Measurements from ENCODE around the gene ZNF423. TPM values are rescaled to one million over a fixed set of nuclear protein-coding genes. Genes with fewer than 3 reads are reported as not detected.
A peak's percentile ranks its signal among the peaks of the same experiment; 100 is the strongest.

ZNF423 gene
- polyA plus RNA-seq, 1 of the 3 experiments (the other 2 are of a cell fraction): 1.2 TPM

GRCh38 chr16:49513040-49513439 lies 342.9 kb downstream of the ZNF423 start:
- H3K9me2 ChIP-seq: no peaks in the 10 kb centered on the region
- no peak overlapping the region for H3K4me2 ChIP-seq
- CTCF ChIA-PET: interaction anchor here (1.3 to 6.6 kb wide), 5 partner anchors 11 to 139 kb away, joined by 3 to 30 read pairs (median 6); no protein-coding TSS in a partner anchor
- H3K27ac ChIP-seq (ENCODE audit: low read depth in 2 of 2, low read length in 1 of 2): no peak overlapping the region
- no peaks in the 10 kb centered on the region for H3F3A ChIP-seq (replicated peaks; ENCODE audit: insufficient read depth)
- H3K9ac ChIP-seq: no peak overlapping the region
- no peaks in the 10 kb centered on the region for H4K20me1 ChIP-seq (ENCODE audit: insufficient read depth)
- no peaks in the 10 kb centered on the region for H3K9me3 ChIP-seq
- POLR2A ChIA-PET: no interaction called here
- 78% methylated on average over 7 of the region's 7 CpGs for WGBS (ENCODE audit: low lambda C conversion rate)
- H2AFZ ChIP-seq (ENCODE audit: low read depth): no peak overlapping the region
- DNase-seq: peak; percentile 63
- no peaks in the 10 kb centered on the region for H3K79me2 ChIP-seq (ENCODE audit: insufficient read depth)
- TF ChIP-seq RAD21 (IDR thresholded peaks at IDR 0.05; ENCODE audit: low read length) (peak; percentile 54), SIN3A (IDR thresholded peaks at IDR 0.05; ENCODE audit: borderline replicate concordance, low read depth, low read length) (no peak), SMC3 (IDR thresholded peaks at IDR 0.05; ENCODE audit: low read depth, low read length) (no peak)
- TF ChIP-seq, protein P1, sequence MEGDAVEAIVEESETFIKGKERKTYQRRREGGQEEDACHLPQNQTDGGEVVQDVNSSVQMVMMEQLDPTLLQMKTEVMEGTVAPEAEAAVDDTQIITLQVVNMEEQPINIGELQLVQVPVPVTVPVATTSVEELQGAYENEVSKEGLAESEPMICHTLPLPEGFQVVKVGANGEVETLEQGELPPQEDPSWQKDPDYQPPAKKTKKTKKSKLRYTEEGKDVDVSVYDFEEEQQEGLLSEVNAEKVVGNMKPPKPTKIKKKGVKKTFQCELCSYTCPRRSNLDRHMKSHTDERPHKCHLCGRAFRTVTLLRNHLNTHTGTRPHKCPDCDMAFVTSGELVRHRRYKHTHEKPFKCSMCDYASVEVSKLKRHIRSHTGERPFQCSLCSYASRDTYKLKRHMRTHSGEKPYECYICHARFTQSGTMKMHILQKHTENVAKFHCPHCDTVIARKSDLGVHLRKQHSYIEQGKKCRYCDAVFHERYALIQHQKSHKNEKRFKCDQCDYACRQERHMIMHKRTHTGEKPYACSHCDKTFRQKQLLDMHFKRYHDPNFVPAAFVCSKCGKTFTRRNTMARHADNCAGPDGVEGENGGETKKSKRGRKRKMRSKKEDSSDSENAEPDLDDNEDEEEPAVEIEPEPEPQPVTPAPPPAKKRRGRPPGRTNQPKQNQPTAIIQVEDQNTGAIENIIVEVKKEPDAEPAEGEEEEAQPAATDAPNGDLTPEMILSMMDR (IDR thresholded peaks at IDR 0.05): peak; percentile 11; the same call in 1 of the 2 replicates
- no peak overlapping the region for H3K4me3 ChIP-seq (ENCODE audit: low read depth in 2 of 2, low read length in 1 of 2)
- peaks cover 0 to 28% of the 10 kb centered on the region in 2 experiments; a peak in 1 of 4 replicates for H3K4me1 ChIP-seq (ENCODE audit: control insufficient read depth in 1 of 2, insufficient read depth in 2 of 2, low read depth in 1 of 2, low read length in 1 of 2)
- no peaks in the 10 kb centered on the region for H3K36me3 ChIP-seq (replicated peaks in 1 of 2; ENCODE audit: control insufficient read depth in 1 of 2, insufficient read depth in 2 of 2, low read length in 1 of 2)
- H3K27me3 ChIP-seq (ENCODE audit: insufficient read depth): no peaks in the 10 kb centered on the region

GRCh38 chr16:49510654-49511305 lies 345.1 kb downstream of the ZNF423 start:
- no peaks in the 10 kb centered on the region for H3K27me3 ChIP-seq (ENCODE audit: insufficient read depth)
- no peak overlapping the region; a peak in 1 of 4 replicates for H3K27ac ChIP-seq (ENCODE audit: low read depth in 2 of 2, low read length in 1 of 2)
- H2AFZ ChIP-seq (ENCODE audit: low read depth): no peak overlapping the region
- no peak overlapping the region for H3K9ac ChIP-seq
- H3K9me2 ChIP-seq: no peaks in the 10 kb centered on the region
- H3K4me3 ChIP-seq (ENCODE audit: low read depth in 2 of 2, low read length in 1 of 2): no peak overlapping the region
- no peak for DNase-seq
- ChIA-PET POLR2A (no interaction called here), CTCF (interaction anchor here (0.7 to 6.6 kb wide), 4 partner anchors 19 to 411 kb away, joined by 3 to 30 read pairs (median 4); no protein-coding TSS in a partner anchor)
- H3K9me3 ChIP-seq: no peaks in the 10 kb centered on the region
- no peaks in the 10 kb centered on the region for H3K79me2 ChIP-seq (ENCODE audit: insufficient read depth)
- H3K4me2 ChIP-seq: no peak overlapping the region
- peaks cover 0 to 12% of the 10 kb centered on the region in 2 experiments; a peak in 1 of 4 replicates for H3K4me1 ChIP-seq (ENCODE audit: control insufficient read depth in 1 of 2, insufficient read depth in 2 of 2, low read depth in 1 of 2, low read length in 1 of 2)
- H3K36me3 ChIP-seq (replicated peaks in 1 of 2; ENCODE audit: control insufficient read depth in 1 of 2, insufficient read depth in 2 of 2, low read length in 1 of 2): no peaks in the 10 kb centered on the region
- WGBS (ENCODE audit: low lambda C conversion rate): 63% methylated on average over 11 of the region's 25 CpGs
- H3F3A ChIP-seq (replicated peaks; ENCODE audit: insufficient read depth): no peaks in the 10 kb centered on the region
- H4K20me1 ChIP-seq (ENCODE audit: insufficient read depth): no peaks in the 10 kb centered on the region
- TF ChIP-seq SIN3A (IDR thresholded peaks at IDR 0.05; ENCODE audit: borderline replicate concordance, low read depth, low read length) (no peak), TCF12 (IDR thresholded peaks at IDR 0.05) (no peak), RXRA (IDR thresholded peaks at IDR 0.05; ENCODE audit: borderline replicate concordance, low read depth) (no peak), REST (IDR thresholded peaks at IDR 0.05; ENCODE audit: low read depth, low read length) (no peak), FOXM1 (IDR thresholded peaks at IDR 0.05; ENCODE audit: low read depth) (no peak), CHD2 (IDR thresholded peaks at IDR 0.05; ENCODE audit: low read length, partially characterized antibody) (no peak), ZBTB33 (IDR thresholded peaks at IDR 0.05; ENCODE audit: borderline replicate concordance, low read depth) (no peak), TAF1 (IDR thresholded peaks at IDR 0.05; ENCODE audit: borderline replicate concordance, low read depth, low read length) (no peak), POLR2AphosphoS5 (IDR thresholded peaks at IDR 0.05; ENCODE audit: low read depth, low read length) (no peak), MXI1 (IDR thresholded peaks at IDR 0.05; ENCODE audit: low read depth, low read length) (no peak), JUND (IDR thresholded peaks at IDR 0.05) (no peak), GABPA (IDR thresholded peaks at IDR 0.05; ENCODE audit: low read depth) (no peak), TEAD4 (IDR thresholded peaks at IDR 0.05; ENCODE audit: borderline replicate concordance, insufficient read depth) (no peak), RFX5 (IDR thresholded peaks at IDR 0.05; ENCODE audit: low read length) (no peak), RCOR1 (IDR thresholded peaks at IDR 0.05; ENCODE audit: low read length) (no peak), EP300 (IDR thresholded peaks at IDR 0.05; ENCODE audit: borderline replicate concordance in 1 of 2, low read depth in 1 of 2, low read length in 1 of 2) (no peak), YY1 (IDR thresholded peaks at IDR 0.05; ENCODE audit: low read depth) (no peak)
- TF ChIP-seq, protein P2, sequence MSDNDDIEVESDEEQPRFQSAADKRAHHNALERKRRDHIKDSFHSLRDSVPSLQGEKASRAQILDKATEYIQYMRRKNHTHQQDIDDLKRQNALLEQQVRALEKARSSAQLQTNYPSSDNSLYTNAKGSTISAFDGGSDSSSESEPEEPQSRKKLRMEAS (IDR thresholded peaks at IDR 0.05; ENCODE audit: low read depth): no peak
